HUES64 (cell line): ENCODE measurements around the gene ROGDI.

Source experiments
- H3K27ac ChIP-seq: 2 replicates; pipeline ENCODE4 v1.7.0; 2013; ENCODE audit warnings: low read depth, low read length, inconsistent platforms
- H3K27me3 ChIP-seq: 2 replicates; pipeline ENCODE4 v1.6.1; 2013; ENCODE audit warnings: mild to moderate bottlenecking, low read length; ENCODE audit not compliant: insufficient read depth
- H3K36me3 ChIP-seq: 2 replicates; pipeline ENCODE4 v1.6.1; 2013; ENCODE audit warnings: mild to moderate bottlenecking, low read length; ENCODE audit not compliant: insufficient read depth
- H3K4me1 ChIP-seq: 2 replicates; pipeline ENCODE4 v1.6.1; 2013; ENCODE audit warnings: mild to moderate bottlenecking, low read length, moderate library complexity; ENCODE audit not compliant: insufficient read depth
- H3K4me3 ChIP-seq: 2 replicates; pipeline ENCODE4 v1.5.1; 2013; ENCODE audit warnings: mild to moderate bottlenecking, low read length, moderate library complexity
- H3K9ac ChIP-seq: 2 replicates; pipeline ENCODE4 v1.6.1; 2013; ENCODE audit warnings: mild to moderate bottlenecking, low read depth, low read length
- H3K9me3 ChIP-seq: 2 replicates; pipeline ENCODE4 v1.6.1; 2013; ENCODE audit warnings: low read depth, low read length; ENCODE audit not compliant: insufficient read depth
- WGBS: fragments of 150-250, 120-280 bp; methylation state at CpG from one replicate; pipeline ENCODE4 v1.1.7; 2013; ENCODE audit warnings: missing lambda C conversion rate; 5-methylcytosine and 5-hydroxymethylcytosine counted together

ROGDI gene

GRCh38 chr16:4813251-4814003 lies 11.0 kb upstream of the ROGDI start:
- WGBS = 95% methylated on average over 16 of the region's 16 CpGs
- H3K4me3 ChIP-seq = no peak overlapping the region
- H3K36me3 ChIP-seq = peaks cover 83% of the 10 kb centered on the region
- no peak overlapping the region for H3K9ac ChIP-seq
- H3K9me3 ChIP-seq = no peaks in the 10 kb centered on the region
- no peaks in the 10 kb centered on the region for H3K4me1 ChIP-seq
- H3K27me3 ChIP-seq = no peaks in the 10 kb centered on the region
- H3K27ac ChIP-seq = no peak overlapping the region

GRCh38 chr16:4811773-4812172 lies 9.3 kb upstream of the ROGDI start:
- H3K4me3 ChIP-seq = no peak overlapping the region
- H3K36me3 ChIP-seq = peaks cover 86% of the 10 kb centered on the region
- no peak overlapping the region for H3K27ac ChIP-seq
- H3K27me3 ChIP-seq = no peaks in the 10 kb centered on the region
- no peaks in the 10 kb centered on the region for H3K4me1 ChIP-seq
- WGBS = 95% methylated on average over 9 of the region's 9 CpGs
- H3K9me3 ChIP-seq = no peaks in the 10 kb centered on the region
- no peak overlapping the region for H3K9ac ChIP-seq

GRCh38 chr16:4811242-4811641 lies 8.8 kb upstream of the ROGDI start:
- peaks cover 86% of the 10 kb centered on the region for H3K36me3 ChIP-seq

GRCh38 chr16:4806280-4806679 lies 3.8 kb upstream of the ROGDI start:
- Histone ChIP-seq H3K4me1 (peaks cover 10% of the 10 kb centered on the region; the same call in 1 of the 2 replicates), H3K9ac (no peak overlapping the region), H3K27me3 (no peaks in the 10 kb centered on the region), H3K36me3 (peaks cover 62% of the 10 kb centered on the region), H3K4me3 (no peak overlapping the region), H3K27ac (no peak overlapping the region), H3K9me3 (no peaks in the 10 kb centered on the region)
- 95% methylated on average over 6 of the region's 6 CpGs for WGBS

More at GRCh38 chr16:4811242-4811641, 8.8 kb upstream of the ROGDI start:
- Histone ChIP-seq H3K27ac (no peak overlapping the region), H3K9ac (no peak overlapping the region), H3K27me3 (no peaks in the 10 kb centered on the region), H3K9me3 (no peaks in the 10 kb centered on the region), H3K4me1 (no peaks in the 10 kb centered on the region), H3K4me3 (no peak overlapping the region)
- 95% methylated on average over 3 of the region's 3 CpGs for WGBS

- Histone ChIP-seq H3K9me3 (no peaks in the 10 kb centered on the region), H3K4me1 (peaks cover 11% of the 10 kb centered on the region; the same call in 1 of the 2 replicates), H3K36me3 (peaks cover 53% of the 10 kb centered on the region), H3K9ac (no peak overlapping the region), H3K27ac (no peak overlapping the region), H3K27me3 (no peaks in the 10 kb centered on the region), H3K4me3 (no peak overlapping the region)
- WGBS = 95% methylated on average over 11 of the region's 11 CpGs
These were observed 2.8 kb upstream of the ROGDI start for GRCh38 chr16:4805231-4805630.

- Histone ChIP-seq H3K4me1 (peaks cover 11% of the 10 kb centered on the region; the same call in 1 of the 2 replicates), H3K27me3 (no peaks in the 10 kb centered on the region), H3K27ac (peak overlapping the region; percentile 35; the same call in 1 of the 2 replicates), H3K9ac (no peak overlapping the region), H3K4me3 (no peak overlapping the region), H3K9me3 (no peaks in the 10 kb centered on the region), H3K36me3 (peaks cover 51% of the 10 kb centered on the region)
- WGBS = 86% methylated on average over 26 of the region's 26 CpGs
These were observed 1.7 kb upstream of the ROGDI start for GRCh38 chr16:4803898-4804762.

GRCh38 chr16:4803401-4803844 lies 990 bp upstream of the ROGDI start:
- peak overlapping the region; percentile 66 for H3K4me3 ChIP-seq
- peak overlapping the region; percentile 92 for H3K9ac ChIP-seq
- peak overlapping the region; percentile 98 for H3K27ac ChIP-seq
- peaks cover 11% of the 10 kb centered on the region; the same call in 1 of the 2 replicates for H3K4me1 ChIP-seq
- no peaks in the 10 kb centered on the region for H3K9me3 ChIP-seq
- H3K27me3 ChIP-seq = no peaks in the 10 kb centered on the region
- peaks cover 49% of the 10 kb centered on the region for H3K36me3 ChIP-seq
- WGBS = 61% methylated on average over 8 of the region's 8 CpGs

- Histone ChIP-seq H3K36me3 (peaks cover 49% of the 10 kb centered on the region), H3K27ac (peak overlapping the region; percentile 98), H3K4me3 (peak overlapping the region; percentile 66), H3K4me1 (peaks cover 11% of the 10 kb centered on the region; the same call in 1 of the 2 replicates), H3K27me3 (no peaks in the 10 kb centered on the region), H3K9ac (peak overlapping the region; percentile 92), H3K9me3 (no peaks in the 10 kb centered on the region)
- under 1% methylated on average over 58 of the region's 59 CpGs for WGBS
These were observed 340 bp upstream of the ROGDI start for GRCh38 chr16:4802659-4803287.

- 48% methylated on average over 28 of the region's 29 CpGs for WGBS
- peak overlapping the region; percentile 66 for H3K4me3 ChIP-seq
- H3K27ac ChIP-seq = peak overlapping the region; percentile 98; the same call in 1 of the 2 replicates
- no peaks in the 10 kb centered on the region for H3K27me3 ChIP-seq
- no peaks in the 10 kb centered on the region for H3K9me3 ChIP-seq
- H3K9ac ChIP-seq = peak overlapping the region; percentile 92
- H3K36me3 ChIP-seq = peaks cover 44% of the 10 kb centered on the region
- peaks cover 11% of the 10 kb centered on the region; the same call in 1 of the 2 replicates for H3K4me1 ChIP-seq
These were observed 1.1 kb downstream of the ROGDI start for GRCh38 chr16:4801051-4801961.
